ENCODE measurements around the gene TRABD2A. TPM values are rescaled to one million over a fixed set of nuclear protein-coding genes. Genes with fewer than 3 reads are reported as not detected.

The TRABD2A gene
- total and polyA plus RNA-seq, 2 of the 13 experiments (the other 11 are each of a cell fraction or from before 2014, with no cell fraction given) = 0.15 TPM; not detected in 1

DNA sequence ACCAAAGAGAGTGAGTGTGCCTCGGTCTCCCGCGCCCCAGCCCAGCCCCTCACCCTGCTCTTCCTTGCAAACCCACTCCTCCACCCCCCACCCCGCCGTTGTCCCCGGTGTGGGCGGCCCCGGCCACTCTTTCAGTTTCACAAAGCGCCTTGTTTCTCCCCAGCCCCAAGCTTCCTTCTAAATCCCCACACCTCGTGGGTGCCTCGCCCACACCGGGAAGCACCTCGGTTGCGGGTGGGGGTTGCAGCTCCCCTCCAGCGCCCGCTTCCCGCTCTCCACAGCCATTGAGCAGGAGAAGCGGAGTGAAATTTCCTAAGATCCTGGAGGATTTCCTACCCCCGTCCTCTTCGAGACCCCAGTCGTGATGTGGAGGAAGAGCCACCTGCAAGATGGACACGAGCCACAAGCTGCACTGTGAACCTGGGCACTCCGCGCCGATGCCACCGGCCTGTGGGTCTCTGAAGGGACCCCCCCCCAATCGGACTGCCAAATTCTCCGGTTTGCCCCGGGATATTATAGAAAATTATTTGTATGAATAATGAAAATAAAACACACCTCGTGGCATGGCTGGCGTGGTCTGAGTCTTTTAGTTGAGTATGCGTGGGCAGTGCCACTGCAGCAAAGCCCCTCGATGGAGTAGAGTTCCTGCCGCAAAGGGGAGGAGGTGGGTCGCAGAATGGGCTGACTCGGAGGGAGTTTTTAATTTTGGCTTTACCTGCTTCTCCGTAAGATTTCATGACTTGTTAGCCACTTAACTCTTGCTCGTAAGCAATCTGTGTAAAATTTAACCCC, 25.4 kb upstream of the TRABD2A start (continued):
- TF ChIP-seq, protein P1, sequence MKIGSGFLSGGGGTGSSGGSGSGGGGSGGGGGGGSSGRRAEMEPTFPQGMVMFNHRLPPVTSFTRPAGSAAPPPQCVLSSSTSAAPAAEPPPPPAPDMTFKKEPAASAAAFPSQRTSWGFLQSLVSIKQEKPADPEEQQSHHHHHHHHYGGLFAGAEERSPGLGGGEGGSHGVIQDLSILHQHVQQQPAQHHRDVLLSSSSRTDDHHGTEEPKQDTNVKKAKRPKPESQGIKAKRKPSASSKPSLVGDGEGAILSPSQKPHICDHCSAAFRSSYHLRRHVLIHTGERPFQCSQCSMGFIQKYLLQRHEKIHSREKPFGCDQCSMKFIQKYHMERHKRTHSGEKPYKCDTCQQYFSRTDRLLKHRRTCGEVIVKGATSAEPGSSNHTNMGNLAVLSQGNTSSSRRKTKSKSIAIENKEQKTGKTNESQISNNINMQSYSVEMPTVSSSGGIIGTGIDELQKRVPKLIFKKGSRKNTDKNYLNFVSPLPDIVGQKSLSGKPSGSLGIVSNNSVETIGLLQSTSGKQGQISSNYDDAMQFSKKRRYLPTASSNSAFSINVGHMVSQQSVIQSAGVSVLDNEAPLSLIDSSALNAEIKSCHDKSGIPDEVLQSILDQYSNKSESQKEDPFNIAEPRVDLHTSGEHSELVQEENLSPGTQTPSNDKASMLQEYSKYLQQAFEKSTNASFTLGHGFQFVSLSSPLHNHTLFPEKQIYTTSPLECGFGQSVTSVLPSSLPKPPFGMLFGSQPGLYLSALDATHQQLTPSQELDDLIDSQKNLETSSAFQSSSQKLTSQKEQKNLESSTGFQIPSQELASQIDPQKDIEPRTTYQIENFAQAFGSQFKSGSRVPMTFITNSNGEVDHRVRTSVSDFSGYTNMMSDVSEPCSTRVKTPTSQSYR (CRISPR knock-in tag; IDR thresholded peaks at IDR 0.05; ENCODE audit: borderline replicate concordance) = peak; percentile 7; the same call in 1 of the 2 replicates
- peak; percentile 35; the same call in 1 of the 2 replicates for TF ChIP-seq HDAC1 (CRISPR knock-in tag; IDR thresholded peaks at IDR 0.05)
- TF ChIP-seq, protein P2, sequence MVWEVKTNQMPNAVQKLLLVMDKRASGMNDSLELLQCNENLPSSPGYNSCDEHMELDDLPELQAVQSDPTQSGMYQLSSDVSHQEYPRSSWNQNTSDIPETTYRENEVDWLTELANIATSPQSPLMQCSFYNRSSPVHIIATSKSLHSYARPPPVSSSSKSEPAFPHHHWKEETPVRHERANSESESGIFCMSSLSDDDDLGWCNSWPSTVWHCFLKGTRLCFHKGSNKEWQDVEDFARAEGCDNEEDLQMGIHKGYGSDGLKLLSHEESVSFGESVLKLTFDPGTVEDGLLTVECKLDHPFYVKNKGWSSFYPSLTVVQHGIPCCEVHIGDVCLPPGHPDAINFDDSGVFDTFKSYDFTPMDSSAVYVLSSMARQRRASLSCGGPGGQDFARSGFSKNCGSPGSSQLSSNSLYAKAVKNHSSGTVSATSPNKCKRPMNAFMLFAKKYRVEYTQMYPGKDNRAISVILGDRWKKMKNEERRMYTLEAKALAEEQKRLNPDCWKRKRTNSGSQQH (CRISPR knock-in tag; IDR thresholded peaks at IDR 0.05; ENCODE audit: low read depth) = no peak
- 0 out of 2 replicates have a peak, but pooled peaks have one; percentile 7 for TF ChIP-seq ZNF510 (CRISPR knock-in tag; IDR thresholded peaks at IDR 0.05; ENCODE audit: low read depth)
